Endothelial cell of umbilical vein (primary cell): Measurements from ENCODE around the gene SDHA. TPM values are rescaled to one million over a fixed set of nuclear protein-coding genes. Genes with fewer than 3 reads are reported as not detected.
"Not testable (repeated sequence)": the region's sequence is repeated elsewhere in the genome, so short reads cannot be mapped to it uniquely, and the experiment has no call there.

Source experiments
- BruUV-seq: library from RNA; stranded (reverse); fragments of 400-500 nt; replicated peaks from 2 replicates; lab custom pipeline; 2021; lab: Mats Ljungman, UMichigan
- CTCF ChIA-PET: fragments of 300-600, 350-600 bp; sonication (Branson Sonifier 250); formaldehyde crosslinking; loops from one replicate; lab custom pipeline; 2021; ENCODE audit warnings: antibody characterized with exemption, inconsistent platforms; lab: Charles Lee
- POLR2A ChIA-PET: fragments of 300-600, 350-600 bp; sonication (Branson Sonifier 250); formaldehyde crosslinking; loops from one replicate; lab custom pipeline; 2021; ENCODE audit warnings: antibody characterized with exemption, inconsistent platforms; lab: Charles Lee
- DNase-seq: peaks from one replicate; pipeline ENCODE4 v3.0.0-alpha.2; 2011; ENCODE audit warnings: low read depth, low spot score
- FAIRE-seq: peaks from 2 replicates; lab custom pipeline; 2011; peaks lifted over from hg19 to GRCh38; lab: Jason Lieb, UNC
- H2AFZ ChIP-seq: 2 replicates; pipeline ENCODE4 v1.6.0; 2012; ENCODE audit warnings: low read depth, low read length, control low read depth, inconsistent platforms
- H3K27ac ChIP-seq: 2 replicates; pipeline ENCODE4 v1.5.1; 2011; ENCODE audit warnings: low read depth, mild to moderate bottlenecking, control low read depth, low read length, moderate library complexity; ENCODE audit not compliant: insufficient read depth
- H3K27me3 ChIP-seq, 2 experiments: 2 replicates each; pipeline versions ENCODE4 v1.6.0 to v1.6.1; 2011; ENCODE audit warnings: low read length in 2 of 2, mixed read lengths in 1 of 2; ENCODE audit not compliant: control insufficient read depth in 2 of 2, insufficient read depth in 2 of 2
- H3K36me3 ChIP-seq, 2 experiments: 2 replicates in 1 of 2; 3 replicates in 1 of 2; pipeline ENCODE4 v1.5.1; 2011; ENCODE audit warnings: low read length in 2 of 2, mild to moderate bottlenecking in 1 of 2, moderate library complexity in 1 of 2; ENCODE audit not compliant: control insufficient read depth in 2 of 2, insufficient read depth in 2 of 2; ENCODE audit errors: extremely low read depth in 1 of 2
- H3K4me1 ChIP-seq: 3 replicates; pipeline ENCODE4 v1.5.1; 2011; ENCODE audit warnings: mild to moderate bottlenecking, low read length; ENCODE audit not compliant: control insufficient read depth, insufficient read depth; ENCODE audit errors: extremely low read depth
- H3K4me2 ChIP-seq: 2 replicates; pipeline ENCODE4 v1.6.1; 2011; ENCODE audit warnings: low read length, control low read depth, mixed read lengths; ENCODE audit not compliant: insufficient read depth
- H3K4me3 ChIP-seq, 3 experiments: fragments of 200-600 bp in 1 of 3; sonication (generic), shearing (Covaris generic) in 1 of 3; replicated peaks in 1 of 3; 2 replicates each; pipeline ENCODE4 v1.5.1; 2011 to 2016; ENCODE audit warnings: control low read depth in 3 of 3, low read length in 3 of 3, mild to moderate bottlenecking in 2 of 3, inconsistent platforms in 1 of 3, low read depth in 1 of 3, moderate library complexity in 1 of 3; ENCODE audit not compliant: insufficient read depth in 1 of 3
- H3K79me2 ChIP-seq: 2 replicates; pipeline ENCODE4 v1.6.0; 2012; ENCODE audit warnings: low read length, inconsistent platforms; ENCODE audit not compliant: control insufficient read depth, insufficient read depth
- H3K9ac ChIP-seq: replicated peaks from 2 replicates; pipeline ENCODE3; 2011; ENCODE audit warnings: low read length, control low read depth; ENCODE audit not compliant: insufficient read depth; ENCODE audit errors: extremely low read depth
- H3K9me1 ChIP-seq: replicated peaks from 3 replicates; pipeline ENCODE4 v1.6.0; 2011; ENCODE audit warnings: mild to moderate bottlenecking, low read length; ENCODE audit not compliant: control insufficient read depth, insufficient read depth; ENCODE audit errors: extremely low read depth
- H3K9me3 ChIP-seq: replicated peaks from 2 replicates; pipeline ENCODE4 v1.5.1; 2012; ENCODE audit warnings: low read length, inconsistent platforms; ENCODE audit not compliant: control insufficient read depth, insufficient read depth
- H4K20me1 ChIP-seq: replicated peaks from 2 replicates; pipeline ENCODE3; 2011; ENCODE audit warnings: mild to moderate bottlenecking, low read length; ENCODE audit not compliant: control insufficient read depth, insufficient read depth; ENCODE audit errors: extremely low read depth
- CTCF ChIP-seq, 2 donors: IDR thresholded peaks; 1 replicate in 1 of 2; 2 replicates in 1 of 2; pipeline ENCODE4 v1.5.1; 2011; ENCODE audit warnings: low read length in 2 of 2, mild to moderate bottlenecking in 2 of 2, moderate library complexity in 2 of 2, control low read depth in 1 of 2, inconsistent platforms in 1 of 2, low read depth in 1 of 2; ENCODE audit not compliant: insufficient read depth in 1 of 2; ENCODE audit errors: extremely low read depth in 1 of 2
- EZH2 ChIP-seq: IDR thresholded peaks from 2 replicates; pipeline ENCODE4 v1.6.1; 2012; ENCODE audit warnings: borderline replicate concordance, low read depth, mild to moderate bottlenecking, moderate library complexity, low read length, inconsistent platforms; ENCODE audit not compliant: severe bottlenecking
- FOS ChIP-seq: IDR thresholded peaks from 2 replicates; pipeline ENCODE4 v1.6.1; 2011; ENCODE audit warnings: mild to moderate bottlenecking, low read length, moderate library complexity, borderline replicate concordance; ENCODE audit not compliant: insufficient read depth
- GATA2 ChIP-seq: IDR thresholded peaks from 2 replicates; pipeline ENCODE4 v1.7.0; 2011; ENCODE audit warnings: low read depth, mild to moderate bottlenecking, moderate library complexity, mixed read lengths, low read length; ENCODE audit not compliant: insufficient read length, insufficient read depth
- JUN ChIP-seq: IDR thresholded peaks from 2 replicates; pipeline ENCODE4 v1.6.1; 2011; ENCODE audit warnings: borderline replicate concordance, low read depth; ENCODE audit not compliant: insufficient read length, insufficient read depth
- MAX ChIP-seq: IDR thresholded peaks from 2 replicates; pipeline ENCODE4 v1.6.1; 2011; ENCODE audit not compliant: insufficient read depth, insufficient read length
- MYC ChIP-seq: IDR thresholded peaks from one replicate; pipeline ENCODE4 v1.6.1; 2011; ENCODE audit warnings: mild to moderate bottlenecking, low read depth, low read length
- POLR2A ChIP-seq: IDR thresholded peaks from 2 replicates; pipeline ENCODE4 v1.6.1; 2012; ENCODE audit warnings: low read depth, mild to moderate bottlenecking, control low read depth, low read length
- POLR2AphosphoS5 ChIP-seq: IDR thresholded peaks from 2 replicates; pipeline ENCODE4 v1.6.1; 2012; ENCODE audit warnings: low read depth, mild to moderate bottlenecking, control low read depth, low read length, moderate library complexity; ENCODE audit not compliant: insufficient read depth
- dilution Hi-C: fragments of 300-500 bp; cut with MboI; formaldehyde crosslinking; loops from one replicate; pipeline ENCODE4 v1.15.0; 2019; ENCODE audit warnings: low sequenced_read_pairs; ENCODE audit not compliant: extremely low pct_ligation_motif_present
- intact Hi-C: fragments of 100-400 bp; cut with micrococcal nuclease; formaldehyde crosslinking; loops from one replicate; pipeline ENCODE4 v1.10.0; 2022
- polyA plus RNA-seq, 4 experiments: library from polyadenylated mRNA; depleted of rRNA in 3 of 4; stranded (reverse) in 3 of 4; unstranded in 1 of 4; fragments of >200 nt; gene quantifications; 2 replicates each; pipeline versions ENCODE4 v1.2.1 to v1.2.3, GENCODE V29; 2011 to 2012; ENCODE audit warnings: missing spikeins in 1 of 4
- total RNA-seq: library from RNA; stranded (reverse); gene quantifications from 2 replicates; pipeline ENCODE4 v1.2.3, GENCODE V29; 2021

SDHA gene
- total and polyA plus RNA-seq, 2 donors (not counting 3 experiments of a cell fraction or from before 2014, with no cell fraction given) = 121 to 153 TPM

- peaks cover 9 to 18% of the 10 kb centered on the region in 2 experiments for H3K36me3 ChIP-seq
- H3K4me2 ChIP-seq, FAIRE-seq, H3K79me2 ChIP-seq, H3K27me3 ChIP-seq, H3K9ac ChIP-seq, dilution Hi-C loops, DNase-seq, intact Hi-C loops, H3K9me1 ChIP-seq, H3K9me3 ChIP-seq, H3K4me3 ChIP-seq, H4K20me1 ChIP-seq, CTCF ChIA-PET, H2AFZ ChIP-seq, POLR2A ChIA-PET, BruUV-seq: not testable (repeated sequence)
- H3K27ac ChIP-seq = peak overlapping the region; percentile 57
- peaks cover 17% of the 10 kb centered on the region for H3K4me1 ChIP-seq
Measured at GRCh38 chr5:251538-251937, 33.4 kb downstream of the SDHA start.

GRCh38 chr5:251975-252374 lies 33.9 kb downstream of the SDHA start:
- H3K4me3 ChIP-seq, FAIRE-seq, CTCF ChIA-PET, H3K79me2 ChIP-seq, intact Hi-C loops, H3K4me2 ChIP-seq, H2AFZ ChIP-seq, H3K9me1 ChIP-seq, POLR2A ChIA-PET, H4K20me1 ChIP-seq, dilution Hi-C loops, BruUV-seq, H3K9ac ChIP-seq, H3K27me3 ChIP-seq, H3K9me3 ChIP-seq: not testable (repeated sequence)
- peaks cover 17% of the 10 kb centered on the region for H3K4me1 ChIP-seq
- DNase-seq = peak; percentile 20
- peaks cover 12 to 22% of the 10 kb centered on the region in 2 experiments for H3K36me3 ChIP-seq
- H3K27ac ChIP-seq = peak overlapping the region; percentile 57

GRCh38 chr5:252546-252945 lies 34.4 kb downstream of the SDHA start:
- H3K4me2 ChIP-seq = peak overlapping the region; percentile 61
- H3K36me3 ChIP-seq = peaks cover 12 to 27% of the 10 kb centered on the region in 2 experiments
- H3K4me1 ChIP-seq = peaks cover 17% of the 10 kb centered on the region
- TF ChIP-seq EZH2 (no peak), GATA2 (no peak), POLR2A (no peak), CTCF (IDR thresholded peaks at IDR 0.05; ENCODE audit: extremely low read depth in 1 of 2, insufficient read depth in 1 of 2, low read depth in 1 of 2, low read length in 2 of 2) (no peak), JUN (no peak), MYC (no peak), POLR2AphosphoS5 (no peak), FOS (no peak), MAX (no peak)
- H2AFZ ChIP-seq = no peak overlapping the region
- intact Hi-C loops = no loop called here
- no peaks in the 10 kb centered on the region for H3K9me1 ChIP-seq
- peaks cover 2% of the 10 kb centered on the region for H3K79me2 ChIP-seq
- POLR2A ChIA-PET = no interaction called here
- H3K27me3 ChIP-seq = no peaks in the 10 kb centered on the region
- no peaks in the 10 kb centered on the region for H3K9me3 ChIP-seq
- FAIRE-seq (no peak), DNase-seq (peak; percentile 39)
- peak overlapping the region; percentile 4 for H3K9ac ChIP-seq
- peak overlapping the region in 1 of 3 experiments; percentile 35 for H3K4me3 ChIP-seq
- peak overlapping the region; percentile 57 for H3K27ac ChIP-seq
- no peaks in the 10 kb centered on the region for H4K20me1 ChIP-seq
- dilution Hi-C loops = no loop called here
- CTCF ChIA-PET = no interaction called here
- BruUV-seq = no TSS peak
